ENCODE data around the gene FOXP4. TPM values are rescaled to one million over a fixed set of nuclear protein-coding genes. Genes with fewer than 3 reads are reported as not detected.

Gene FOXP4
- total and polyA plus RNA-seq, 2 of the 13 experiments (the other 11 are each of a cell fraction or from before 2014, with no cell fraction given), result 11.0 to 12.4 TPM

GRCh38 chr6:41577356-41578216 is 31.4 kb downstream of the FOXP4 start (continued):
- TF ChIP-seq ZNF20 (CRISPR knock-in tag; IDR thresholded peaks at IDR 0.05), result no peak
- TF ChIP-seq SP140L (CRISPR knock-in tag; IDR thresholded peaks at IDR 0.05; ENCODE audit: borderline replicate concordance), result no peak
- no peak for TF ChIP-seq GTF3A (CRISPR knock-in tag; conservative IDR thresholded peaks at IDR 0.05)
- peak; percentile 70 for TF ChIP-seq MAFF (IDR thresholded peaks at IDR 0.05; ENCODE audit: low read depth, low read length)
- TF ChIP-seq ZNF441 (CRISPR knock-in tag; IDR thresholded peaks at IDR 0.05; ENCODE audit: borderline replicate concordance), result no peak
- TF ChIP-seq ZNF788 (CRISPR knock-in tag; IDR thresholded peaks at IDR 0.05; ENCODE audit: borderline replicate concordance), result no peak
- TF ChIP-seq GMEB1 (CRISPR knock-in tag; IDR thresholded peaks at IDR 0.05; ENCODE audit: borderline replicate concordance), result peak; percentile 48
- TF ChIP-seq ZNF569 (CRISPR knock-in tag; IDR thresholded peaks at IDR 0.05; ENCODE audit: borderline replicate concordance), result no peak
- no peak for TF ChIP-seq FIP1L1 (IDR thresholded peaks at IDR 0.05; ENCODE audit: borderline replicate concordance, insufficient read depth, low read depth, low read length)
- TF ChIP-seq GABPA (IDR thresholded peaks at IDR 0.05; ENCODE audit: low read depth, low read length), result no peak
- no peak for TF ChIP-seq GABPA (CRISPR knock-in tag; IDR thresholded peaks at IDR 0.05; ENCODE audit: low read depth)
- TF ChIP-seq, protein P1, sequence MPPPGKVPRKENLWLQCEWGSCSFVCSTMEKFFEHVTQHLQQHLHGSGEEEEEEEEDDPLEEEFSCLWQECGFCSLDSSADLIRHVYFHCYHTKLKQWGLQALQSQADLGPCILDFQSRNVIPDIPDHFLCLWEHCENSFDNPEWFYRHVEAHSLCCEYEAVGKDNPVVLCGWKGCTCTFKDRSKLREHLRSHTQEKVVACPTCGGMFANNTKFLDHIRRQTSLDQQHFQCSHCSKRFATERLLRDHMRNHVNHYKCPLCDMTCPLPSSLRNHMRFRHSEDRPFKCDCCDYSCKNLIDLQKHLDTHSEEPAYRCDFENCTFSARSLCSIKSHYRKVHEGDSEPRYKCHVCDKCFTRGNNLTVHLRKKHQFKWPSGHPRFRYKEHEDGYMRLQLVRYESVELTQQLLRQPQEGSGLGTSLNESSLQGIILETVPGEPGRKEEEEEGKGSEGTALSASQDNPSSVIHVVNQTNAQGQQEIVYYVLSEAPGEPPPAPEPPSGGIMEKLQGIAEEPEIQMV (CRISPR knock-in tag; IDR thresholded peaks at IDR 0.05; ENCODE audit: low read depth), result no peak
- TF ChIP-seq ATF2 (CRISPR knock-in tag; IDR thresholded peaks at IDR 0.05), result no peak
- TF ChIP-seq, protein P2, sequence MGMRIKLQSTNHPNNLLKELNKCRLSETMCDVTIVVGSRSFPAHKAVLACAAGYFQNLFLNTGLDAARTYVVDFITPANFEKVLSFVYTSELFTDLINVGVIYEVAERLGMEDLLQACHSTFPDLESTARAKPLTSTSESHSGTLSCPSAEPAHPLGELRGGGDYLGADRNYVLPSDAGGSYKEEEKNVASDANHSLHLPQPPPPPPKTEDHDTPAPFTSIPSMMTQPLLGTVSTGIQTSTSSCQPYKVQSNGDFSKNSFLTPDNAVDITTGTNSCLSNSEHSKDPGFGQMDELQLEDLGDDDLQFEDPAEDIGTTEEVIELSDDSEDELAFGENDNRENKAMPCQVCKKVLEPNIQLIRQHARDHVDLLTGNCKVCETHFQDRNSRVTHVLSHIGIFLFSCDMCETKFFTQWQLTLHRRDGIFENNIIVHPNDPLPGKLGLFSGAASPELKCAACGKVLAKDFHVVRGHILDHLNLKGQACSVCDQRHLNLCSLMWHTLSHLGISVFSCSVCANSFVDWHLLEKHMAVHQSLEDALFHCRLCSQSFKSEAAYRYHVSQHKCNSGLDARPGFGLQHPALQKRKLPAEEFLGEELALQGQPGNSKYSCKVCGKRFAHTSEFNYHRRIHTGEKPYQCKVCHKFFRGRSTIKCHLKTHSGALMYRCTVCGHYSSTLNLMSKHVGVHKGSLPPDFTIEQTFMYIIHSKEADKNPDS (CRISPR knock-in tag; IDR thresholded peaks at IDR 0.05), result no peak
- TF ChIP-seq NFAT5 (CRISPR knock-in tag; IDR thresholded peaks at IDR 0.05), result peak; percentile 51; the same call in 1 of the 2 replicates
- TF ChIP-seq PHF5A (CRISPR knock-in tag; IDR thresholded peaks at IDR 0.05; ENCODE audit: low read depth, unreplicated experiment), result no peak

Data from HepG2 (cell line).